ENCODE results near the gene YTHDF2.

DNA sequence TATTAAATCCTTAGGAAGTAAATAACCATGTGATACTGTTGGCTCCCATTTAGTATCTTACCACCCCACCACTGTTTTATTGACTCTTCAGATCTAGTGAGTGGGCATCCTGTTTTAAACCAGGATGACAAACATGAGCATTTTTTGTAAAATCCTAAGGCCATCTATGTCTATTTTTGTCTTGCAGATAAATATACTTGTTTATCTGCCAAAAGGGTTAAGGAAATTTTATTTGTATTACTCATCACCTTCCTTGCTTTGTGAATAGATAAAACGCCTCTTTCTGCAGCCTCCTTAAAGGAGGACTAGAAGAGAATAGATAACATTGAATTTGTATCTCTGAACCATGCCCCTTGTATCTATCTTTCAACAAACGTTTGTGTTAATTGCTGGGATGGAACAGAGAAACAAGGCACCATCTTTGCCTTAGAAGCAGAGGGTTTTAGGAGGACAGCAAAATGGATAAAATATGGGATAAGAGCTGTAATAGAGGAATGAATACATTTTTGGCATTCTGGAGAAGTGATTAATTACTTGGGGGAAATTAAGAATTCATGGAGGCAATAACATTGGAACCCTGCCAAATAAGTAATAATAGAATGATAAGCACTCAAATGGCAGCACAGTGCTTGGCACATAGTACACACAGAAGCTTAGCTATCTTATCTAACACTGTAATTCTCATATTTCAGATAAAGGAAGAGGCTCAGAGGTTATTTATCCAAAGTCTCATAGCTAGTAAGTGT lies 14.7 kb downstream of the YTHDF2 start:
- TF ChIP-seq, protein P1, sequence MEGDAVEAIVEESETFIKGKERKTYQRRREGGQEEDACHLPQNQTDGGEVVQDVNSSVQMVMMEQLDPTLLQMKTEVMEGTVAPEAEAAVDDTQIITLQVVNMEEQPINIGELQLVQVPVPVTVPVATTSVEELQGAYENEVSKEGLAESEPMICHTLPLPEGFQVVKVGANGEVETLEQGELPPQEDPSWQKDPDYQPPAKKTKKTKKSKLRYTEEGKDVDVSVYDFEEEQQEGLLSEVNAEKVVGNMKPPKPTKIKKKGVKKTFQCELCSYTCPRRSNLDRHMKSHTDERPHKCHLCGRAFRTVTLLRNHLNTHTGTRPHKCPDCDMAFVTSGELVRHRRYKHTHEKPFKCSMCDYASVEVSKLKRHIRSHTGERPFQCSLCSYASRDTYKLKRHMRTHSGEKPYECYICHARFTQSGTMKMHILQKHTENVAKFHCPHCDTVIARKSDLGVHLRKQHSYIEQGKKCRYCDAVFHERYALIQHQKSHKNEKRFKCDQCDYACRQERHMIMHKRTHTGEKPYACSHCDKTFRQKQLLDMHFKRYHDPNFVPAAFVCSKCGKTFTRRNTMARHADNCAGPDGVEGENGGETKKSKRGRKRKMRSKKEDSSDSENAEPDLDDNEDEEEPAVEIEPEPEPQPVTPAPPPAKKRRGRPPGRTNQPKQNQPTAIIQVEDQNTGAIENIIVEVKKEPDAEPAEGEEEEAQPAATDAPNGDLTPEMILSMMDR (IDR thresholded peaks at IDR 0.05): no peak
- TF ChIP-seq POLR2AphosphoS5 (IDR thresholded peaks at IDR 0.05): no peak
- TF ChIP-seq POLR2A (IDR thresholded peaks at IDR 0.05; ENCODE audit: low read depth): no peak
